HEK293T (cell line): ENCODE data around the gene SPTY2D1.
"Not testable (repeated sequence)": the region's sequence is repeated elsewhere in the genome, so short reads cannot be mapped to it uniquely, and the experiment has no call there.

ENCODE experiments used
- FOXA1 ChIP-seq: fragments of 450-650 bp; IDR thresholded peaks from 2 replicates; pipeline ENCODE4 v1.6.1; 2016; ENCODE audit warnings: mild to moderate bottlenecking
- LEF1 ChIP-seq: fragments of 450-650 bp; IDR thresholded peaks from 2 replicates; pipeline ENCODE4 v1.6.1; 2017; ENCODE audit warnings: mild to moderate bottlenecking, borderline replicate concordance

DNA sequence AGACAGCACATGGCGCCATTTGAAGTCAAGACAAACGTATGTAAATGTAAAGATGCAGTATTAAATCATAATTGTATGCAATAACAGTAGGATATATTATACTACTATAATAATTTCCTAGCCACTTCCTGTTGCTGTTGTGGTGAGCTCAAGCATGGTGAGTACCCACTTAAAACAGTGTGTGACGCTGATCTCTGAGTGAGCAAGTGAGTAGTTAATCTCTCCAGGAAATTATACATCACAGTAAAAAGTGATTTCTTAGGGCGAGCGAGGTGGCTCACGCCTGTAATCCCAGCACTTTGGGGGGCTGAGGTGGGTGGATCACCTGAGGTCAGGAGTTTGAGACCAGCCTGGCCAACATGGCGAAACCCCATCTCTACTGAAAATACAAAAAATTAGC, 38.1 kb upstream of the SPTY2D1 start:
- TF ChIP-seq FOXA1, LEF1: not testable (repeated sequence)
